ENCODE data around the gene LRRC74A.
A peak's percentile ranks its signal among the peaks of the same experiment; 100 is the strongest.

LRRC74A gene

GRCh38 chr14:76863724-76864407 is 37.7 kb downstream of the LRRC74A start:
- TF ChIP-seq CTCF (IDR thresholded peaks at IDR 0.05; ENCODE audit: poor library complexity, severe bottlenecking) = no peak
- Histone ChIP-seq H3K27ac (ENCODE audit: poor library complexity, severe bottlenecking) (no peak overlapping the region), H3K27me3 (ENCODE audit: insufficient read depth, poor library complexity, severe bottlenecking) (no peaks in the 10 kb centered on the region), H3K4me1 (ENCODE audit: insufficient read depth, poor library complexity, severe bottlenecking) (no peaks in the 10 kb centered on the region), H3K9me3 (ENCODE audit: severe bottlenecking) (no peaks in the 10 kb centered on the region), H3K4me3 (ENCODE audit: severe bottlenecking) (no peak overlapping the region), H3K36me3 (ENCODE audit: low read depth) (no peaks in the 10 kb centered on the region)
- DNase-seq (ENCODE audit: low spot score) = no peak
- ATAC-seq (ENCODE audit: low read depth) = peak; percentile 28; the same call in 2 of the 3 replicates

GRCh38 chr14:76866456-76866855 is 40.2 kb downstream of the LRRC74A start:
- no peak for TF ChIP-seq CTCF (IDR thresholded peaks at IDR 0.05; ENCODE audit: poor library complexity, severe bottlenecking)
- Histone ChIP-seq H3K36me3 (ENCODE audit: low read depth) (no peaks in the 10 kb centered on the region), H3K27me3 (ENCODE audit: insufficient read depth, poor library complexity, severe bottlenecking) (no peaks in the 10 kb centered on the region), H3K4me3 (ENCODE audit: severe bottlenecking) (no peak overlapping the region), H3K9me3 (ENCODE audit: severe bottlenecking) (no peaks in the 10 kb centered on the region), H3K4me1 (ENCODE audit: insufficient read depth, poor library complexity, severe bottlenecking) (no peaks in the 10 kb centered on the region), H3K27ac (ENCODE audit: poor library complexity, severe bottlenecking) (no peak overlapping the region)
- ATAC-seq (ENCODE audit: low read depth) (no peak), DNase-seq (ENCODE audit: low spot score) (no peak)

GRCh38 chr14:76867516-76868453 is 41.6 kb downstream of the LRRC74A start:
- TF ChIP-seq CTCF (IDR thresholded peaks at IDR 0.05; ENCODE audit: poor library complexity, severe bottlenecking) = no peak

GRCh38 chr14:76868454-76869170 is 42.4 kb downstream of the LRRC74A start:
- H3K9me3 ChIP-seq (ENCODE audit: severe bottlenecking) = no peaks in the 10 kb centered on the region
- no peaks in the 10 kb centered on the region for H3K27me3 ChIP-seq (ENCODE audit: insufficient read depth, poor library complexity, severe bottlenecking)
- ATAC-seq (ENCODE audit: low read depth) = no peak
- no peak overlapping the region for H3K4me3 ChIP-seq (ENCODE audit: severe bottlenecking)
- no peaks in the 10 kb centered on the region for H3K4me1 ChIP-seq (ENCODE audit: insufficient read depth, poor library complexity, severe bottlenecking)
- H3K27ac ChIP-seq (ENCODE audit: poor library complexity, severe bottlenecking) = no peak overlapping the region
- DNase-seq (ENCODE audit: low spot score) = no peak
- no peak for TF ChIP-seq CTCF (IDR thresholded peaks at IDR 0.05; ENCODE audit: poor library complexity, severe bottlenecking)
- H3K36me3 ChIP-seq (ENCODE audit: low read depth) = no peaks in the 10 kb centered on the region

More at GRCh38 chr14:76867516-76868453, 41.6 kb downstream of the LRRC74A start:
- no peak overlapping the region for H3K27ac ChIP-seq (ENCODE audit: poor library complexity, severe bottlenecking)
- H3K27me3 ChIP-seq (ENCODE audit: insufficient read depth, poor library complexity, severe bottlenecking) = no peaks in the 10 kb centered on the region
- H3K4me3 ChIP-seq (ENCODE audit: severe bottlenecking) = no peak overlapping the region
- H3K4me1 ChIP-seq (ENCODE audit: insufficient read depth, poor library complexity, severe bottlenecking) = no peaks in the 10 kb centered on the region
- H3K9me3 ChIP-seq (ENCODE audit: severe bottlenecking) = no peaks in the 10 kb centered on the region
- DNase-seq (ENCODE audit: low spot score) = no peak
- H3K36me3 ChIP-seq (ENCODE audit: low read depth) = no peaks in the 10 kb centered on the region
- peak; percentile 22; the same call in 1 of the 3 replicates for ATAC-seq (ENCODE audit: low read depth)

Measured in RWPE2 (cell line).